Stimulated activated CD8-positive, alpha-beta memory T cell treated with anti-CD3 and anti-CD28 coated beads, Interleukin-4, amount 100 ng/mL, for 4 hours (primary cell): ENCODE results near the gene DDX10.

Experiments used
- DNase-seq, 2 donors: peaks; one replicate each; pipeline ENCODE4 v3.0.0-alpha.2; 2020; ENCODE audit warnings: low read depth in 2 of 2, low spot score in 1 of 2

DDX10 gene

DNA sequence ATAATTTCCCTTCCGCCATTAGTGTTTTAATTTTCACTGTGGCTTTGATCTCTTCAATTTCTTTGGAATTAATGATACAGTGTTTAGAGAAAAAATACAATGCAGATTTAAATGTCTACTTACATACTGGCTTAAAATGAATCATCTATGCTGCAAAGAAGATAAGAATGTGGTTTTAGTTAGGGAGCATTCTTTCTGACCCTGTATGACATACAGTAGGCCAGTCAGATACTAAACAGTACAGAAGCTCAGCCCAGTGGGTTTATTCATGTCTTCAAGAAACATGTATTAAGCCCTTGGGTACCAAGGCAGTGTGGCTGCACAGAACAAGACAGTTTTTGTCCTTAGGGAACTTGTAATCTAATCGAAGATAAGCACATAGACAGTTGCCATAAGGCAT, 268.8 kb downstream of the DDX10 start:
- no peak for DNase-seq

DNA sequence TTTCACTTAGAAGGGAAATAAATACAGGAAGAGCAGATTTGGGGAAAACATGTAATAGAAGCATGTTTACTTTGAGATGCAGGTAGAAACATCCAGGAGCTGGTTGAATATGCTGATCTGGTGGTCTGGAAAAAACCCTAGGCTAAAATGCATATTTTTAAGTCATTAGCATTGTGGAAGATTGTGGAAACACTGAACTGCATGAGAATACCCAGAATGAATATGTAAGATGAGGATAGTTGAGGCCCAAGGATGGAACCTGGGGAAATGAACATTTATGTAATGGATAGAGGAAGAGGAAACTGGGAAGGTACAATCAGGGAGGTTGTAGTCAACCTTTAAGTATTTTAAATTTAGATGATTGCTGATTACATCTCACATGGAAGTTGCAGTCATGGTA, 269.4 kb downstream of the DDX10 start:
- no peak for DNase-seq

DNA sequence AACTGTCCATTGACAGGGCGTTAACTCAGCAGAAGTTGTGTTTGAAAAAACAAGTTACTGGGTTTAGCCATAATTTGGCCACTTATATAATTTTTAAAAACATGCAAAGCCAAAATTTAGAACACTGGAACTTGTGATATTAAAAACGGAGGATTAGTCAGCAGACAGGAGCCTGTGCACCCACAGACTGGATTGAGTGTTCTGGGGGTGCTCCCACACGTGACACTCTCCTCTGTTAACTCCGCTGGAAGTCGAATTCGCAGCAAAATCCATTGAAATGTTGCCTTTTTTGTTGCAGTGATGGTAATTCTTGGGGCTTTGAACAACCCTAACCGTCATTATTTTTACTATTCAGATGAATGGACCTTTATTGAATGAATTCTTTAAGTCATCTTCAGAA, 269.8 kb downstream of the DDX10 start:
- no peak for DNase-seq

DNA sequence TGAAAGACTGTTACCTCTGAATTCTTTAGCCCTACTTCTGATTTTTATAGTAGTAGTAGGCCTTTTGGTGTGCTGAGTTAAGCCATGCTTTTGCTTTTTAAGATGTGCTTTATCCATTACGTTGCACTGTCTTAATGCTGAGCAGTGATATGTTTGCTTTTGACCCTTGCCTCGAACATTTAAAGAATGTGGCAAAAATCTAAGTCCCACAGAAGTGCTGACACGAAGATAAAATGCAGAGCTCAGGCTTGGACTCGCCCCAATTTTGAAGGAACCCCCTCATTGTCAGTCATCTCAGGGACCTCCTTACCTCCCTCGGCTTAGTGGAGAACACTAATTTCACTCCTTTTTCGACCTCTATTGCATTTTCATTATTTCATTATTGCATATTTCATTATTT, 272.9 kb downstream of the DDX10 start:
- no peak for DNase-seq

DNA sequence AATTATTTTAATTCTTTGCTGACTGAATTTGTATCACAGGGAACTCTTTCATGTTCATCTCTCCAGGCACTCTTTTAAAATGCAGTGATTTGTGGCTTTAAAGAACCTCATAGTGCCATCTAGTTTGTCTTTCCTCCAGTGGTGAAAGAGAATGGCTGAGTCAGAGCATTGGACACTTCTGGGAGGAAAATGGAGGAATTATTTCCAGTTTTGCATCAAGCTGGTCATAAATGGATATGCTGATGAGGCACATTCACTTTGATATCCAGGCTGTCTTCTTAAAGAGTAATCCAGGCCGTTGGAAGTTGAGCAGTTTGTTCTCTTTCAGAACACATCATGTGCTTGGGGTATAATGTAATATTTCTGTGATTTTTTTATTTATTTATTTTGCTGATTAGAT, 273.7 kb downstream of the DDX10 start:
- DNase-seq = no peak

DNA sequence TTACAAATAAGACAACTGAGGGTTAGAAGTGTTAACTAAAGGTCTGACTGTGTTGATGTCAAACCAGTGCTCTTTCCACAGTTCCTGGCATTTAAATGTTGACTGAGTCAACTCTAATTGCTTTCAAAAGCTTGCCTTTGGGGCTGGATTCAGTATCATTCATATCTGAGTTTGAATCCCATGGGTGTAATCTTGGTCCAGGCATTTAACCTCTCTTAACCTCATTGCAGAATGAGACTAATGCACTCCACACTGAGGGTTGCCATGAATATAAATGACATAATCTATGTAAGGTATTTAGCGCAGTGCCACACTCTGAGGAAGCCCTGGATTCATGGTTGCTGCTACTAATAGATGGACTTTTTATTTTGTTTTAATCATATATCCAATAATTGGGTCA, 274.3 kb downstream of the DDX10 start:
- no peak for DNase-seq

DNA sequence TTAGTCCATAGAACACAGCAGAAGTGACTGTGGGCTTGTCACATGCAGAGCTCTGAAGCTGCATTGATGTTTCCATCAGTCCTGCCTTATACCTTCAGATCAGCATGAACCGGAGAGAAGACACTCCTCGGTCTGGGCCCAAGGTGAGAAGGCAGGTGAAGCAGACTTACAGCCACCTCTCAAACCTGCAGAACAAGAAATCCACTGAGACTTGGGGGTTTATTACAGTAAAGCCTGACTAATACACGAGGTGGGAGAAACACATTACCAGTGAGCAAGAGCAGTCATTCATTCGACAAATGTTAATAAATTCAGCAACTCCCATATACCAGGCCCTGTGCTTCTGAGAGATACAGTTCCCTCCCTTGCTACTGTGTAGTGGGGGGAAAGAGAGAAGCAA, 279.0 kb downstream of the DDX10 start:
- DNase-seq = no peak

DNA sequence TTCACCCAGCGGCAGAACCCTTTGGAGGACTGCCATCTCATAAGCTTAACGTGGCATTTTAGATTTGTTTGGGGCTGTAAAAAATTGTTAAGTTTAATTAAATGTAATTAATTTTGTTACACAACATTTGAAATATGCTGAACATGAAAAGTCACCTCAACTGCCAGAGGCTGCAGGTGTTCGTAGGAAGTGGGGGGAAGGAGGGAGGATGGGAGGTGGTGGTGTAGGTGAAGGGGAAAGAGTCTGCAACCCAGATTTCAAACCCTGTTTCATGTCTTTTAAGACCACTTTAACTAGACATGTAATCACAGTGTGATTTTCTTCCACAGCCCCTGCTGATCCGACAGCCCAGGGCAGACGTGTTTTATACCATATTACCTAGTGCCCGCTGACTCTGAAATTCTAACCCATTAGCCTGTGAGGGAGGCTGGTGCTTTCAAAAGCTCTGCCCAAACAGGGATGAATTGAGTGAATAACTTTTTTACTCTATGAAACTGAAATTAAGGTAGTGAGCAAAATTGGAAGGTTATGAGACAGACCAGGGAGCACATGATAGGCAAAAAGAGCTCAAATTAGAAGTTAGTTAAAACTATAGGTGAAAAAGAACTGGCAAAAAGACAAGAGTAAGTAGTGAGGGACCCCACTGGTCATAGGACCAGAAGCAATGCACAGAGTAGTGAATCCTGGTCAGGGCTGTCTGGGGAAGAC, 279.8 kb downstream of the DDX10 start:
- DNase-seq = no peak

DNA sequence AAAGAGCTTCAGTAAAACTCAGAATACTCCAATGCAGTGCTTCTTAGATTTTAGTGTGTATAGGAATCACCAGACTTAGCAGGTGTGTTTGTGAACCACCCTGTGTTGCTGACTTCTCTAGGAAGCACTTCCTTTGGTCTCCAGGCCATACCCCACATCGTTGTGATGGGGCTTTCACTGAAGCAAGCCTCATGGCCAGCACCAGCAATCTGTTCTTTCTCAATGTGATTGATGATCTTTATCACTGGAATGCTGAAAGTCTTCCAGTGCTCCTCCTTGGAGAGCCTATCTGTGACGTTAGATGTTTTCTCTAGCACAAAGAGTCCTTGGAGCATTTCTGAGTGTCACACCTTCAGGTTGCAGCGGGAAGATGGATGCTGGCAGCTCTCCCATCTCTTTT, 280.5 kb downstream of the DDX10 start:
- no peak for DNase-seq

DNA sequence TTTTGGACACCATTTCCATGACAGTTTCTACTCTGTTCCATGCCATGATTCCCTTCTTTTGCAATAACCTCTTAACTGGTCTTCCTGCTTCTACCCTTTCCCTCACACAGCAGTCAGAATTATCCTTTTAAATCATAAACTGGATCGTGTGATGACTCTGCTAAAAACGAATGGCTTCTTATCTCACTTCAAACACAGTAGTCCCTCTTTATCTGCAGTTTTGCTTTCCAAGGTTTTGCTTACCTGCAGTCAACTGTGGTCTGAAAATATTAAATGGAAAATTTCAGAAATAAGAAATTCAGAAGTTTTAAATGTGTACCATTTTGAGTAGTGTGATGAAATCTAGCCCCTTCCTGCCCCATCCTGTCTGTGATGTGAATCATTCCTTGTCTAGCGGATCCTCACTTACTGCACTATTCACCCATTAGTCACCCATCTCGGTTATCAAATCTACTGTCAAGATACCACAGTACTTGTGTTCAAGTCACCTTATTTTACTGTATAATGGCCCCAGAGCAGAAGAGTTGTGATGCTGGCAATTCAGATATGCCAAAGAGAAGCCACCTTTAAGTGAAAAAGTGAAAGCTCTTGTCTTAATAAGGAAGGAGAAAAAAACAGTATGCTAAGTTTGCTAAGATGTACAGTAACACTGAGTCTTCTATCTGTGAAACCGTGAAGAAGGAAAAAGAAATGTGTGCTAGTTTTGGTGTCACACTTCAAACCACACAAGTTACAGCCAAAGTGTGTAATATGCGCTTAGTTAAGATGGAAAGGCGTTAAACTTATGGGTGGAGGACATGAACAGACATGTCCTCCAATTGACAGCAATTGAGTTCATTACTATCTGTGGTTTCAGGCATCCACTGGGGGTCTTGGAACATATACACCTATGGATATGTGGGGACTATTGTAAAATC, 283.0 kb downstream of the DDX10 start:
- no peak for DNase-seq

DNA sequence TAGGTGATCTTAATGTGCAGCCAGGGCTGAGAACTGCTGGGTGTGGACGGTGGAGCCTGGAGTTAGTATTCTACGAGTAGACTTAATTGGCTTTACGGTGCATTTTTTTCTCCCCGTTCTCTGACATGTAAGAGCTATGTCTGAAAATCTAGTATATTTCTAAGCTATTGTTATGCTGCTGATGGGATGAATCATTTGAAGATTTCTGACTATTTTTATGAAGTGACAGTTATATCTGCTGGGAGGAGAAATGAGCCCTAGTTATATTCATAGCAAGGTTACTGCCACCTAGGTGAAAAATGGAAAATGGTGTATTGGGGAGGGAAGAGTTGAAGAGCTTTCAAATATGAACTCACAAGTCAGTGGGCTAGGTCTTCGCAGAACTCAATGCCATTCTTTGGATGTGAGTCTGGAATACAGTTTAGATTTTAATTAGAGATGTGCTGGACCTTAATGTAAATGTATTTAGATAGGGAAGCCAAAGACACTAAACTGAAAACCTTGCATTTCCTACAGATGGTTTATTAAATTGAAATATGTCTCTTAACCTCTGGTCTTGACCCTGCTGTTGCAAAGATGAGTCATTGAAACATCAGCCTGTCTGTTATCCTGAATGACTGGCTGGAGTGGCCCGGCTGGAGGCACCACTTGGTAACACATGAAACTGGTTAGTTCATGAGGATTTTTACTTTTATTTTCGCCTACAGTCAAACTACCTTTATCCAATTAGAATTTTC, 293.7 kb downstream of the DDX10 start:
- no peak for DNase-seq

DNA sequence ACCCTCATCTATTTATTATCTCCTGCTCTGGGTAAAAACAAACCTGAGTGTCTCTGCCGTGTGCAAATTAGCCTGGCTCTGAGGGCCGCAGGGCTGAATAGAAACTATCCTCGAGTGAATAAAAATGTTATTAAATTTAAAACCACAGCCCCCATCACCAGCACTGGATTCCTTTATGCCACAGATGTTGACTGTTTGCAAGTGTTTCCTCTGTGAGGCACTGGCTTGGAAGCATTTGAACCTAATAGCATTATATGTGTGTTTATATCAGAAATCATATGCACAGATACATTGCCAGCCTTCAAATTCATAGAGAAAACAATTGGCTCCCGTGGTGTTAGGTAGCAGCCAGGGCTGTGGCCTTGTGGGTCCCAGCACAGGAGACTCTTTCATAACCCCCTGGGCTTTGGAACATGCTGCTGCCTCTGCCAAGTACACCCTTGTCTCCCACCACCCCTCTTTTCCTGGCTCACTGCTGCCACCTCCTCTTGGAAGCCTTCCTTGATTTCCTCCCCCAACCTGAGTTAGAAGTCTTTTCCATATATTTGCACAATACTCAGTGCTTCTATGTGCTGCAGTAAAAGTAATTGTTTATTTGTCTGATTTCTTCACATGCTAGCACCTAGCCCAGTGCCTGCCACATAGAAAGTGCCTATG, 294.4 kb downstream of the DDX10 start:
- no peak for DNase-seq

DNA sequence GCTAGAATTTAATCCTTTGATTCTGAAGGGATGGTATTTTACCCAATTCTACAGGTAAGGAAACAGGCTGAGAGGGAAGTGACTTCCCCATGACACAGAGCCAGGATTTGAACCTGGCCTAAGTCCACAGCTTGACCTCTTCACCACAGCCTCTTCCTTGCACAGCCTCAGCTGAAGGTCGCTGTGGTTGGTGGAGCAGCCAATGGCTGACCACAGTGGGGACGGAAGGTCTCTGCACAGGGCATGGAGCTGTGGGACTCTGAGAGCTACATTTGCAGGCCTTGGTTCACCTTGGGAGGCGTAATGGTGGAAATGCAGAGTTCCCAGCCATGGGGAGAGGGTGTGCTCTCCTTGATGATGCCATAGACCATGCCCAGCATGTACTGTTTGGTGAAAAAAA, 295.0 kb downstream of the DDX10 start:
- no peak for DNase-seq

DNA sequence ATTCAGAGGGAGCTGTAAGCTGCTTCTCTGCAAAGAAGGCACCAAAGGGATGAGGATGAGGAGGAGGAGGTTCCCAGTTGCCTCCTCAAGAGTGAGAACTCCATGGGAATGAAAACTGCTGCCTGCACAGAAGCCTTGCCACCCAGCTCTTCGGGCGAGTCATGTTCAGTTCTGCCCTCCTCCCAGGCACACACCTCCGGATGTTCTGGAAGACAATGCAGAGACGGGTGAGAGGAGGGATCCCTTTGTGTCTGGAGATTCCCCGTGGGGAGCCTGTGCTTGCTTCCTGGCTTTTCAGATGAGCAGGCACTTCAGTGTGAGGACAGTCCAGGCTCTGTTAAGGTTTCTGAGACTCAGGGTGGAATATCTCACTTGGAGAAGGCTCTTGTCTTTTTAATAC, 295.6 kb downstream of the DDX10 start:
- no peak for DNase-seq

DNA sequence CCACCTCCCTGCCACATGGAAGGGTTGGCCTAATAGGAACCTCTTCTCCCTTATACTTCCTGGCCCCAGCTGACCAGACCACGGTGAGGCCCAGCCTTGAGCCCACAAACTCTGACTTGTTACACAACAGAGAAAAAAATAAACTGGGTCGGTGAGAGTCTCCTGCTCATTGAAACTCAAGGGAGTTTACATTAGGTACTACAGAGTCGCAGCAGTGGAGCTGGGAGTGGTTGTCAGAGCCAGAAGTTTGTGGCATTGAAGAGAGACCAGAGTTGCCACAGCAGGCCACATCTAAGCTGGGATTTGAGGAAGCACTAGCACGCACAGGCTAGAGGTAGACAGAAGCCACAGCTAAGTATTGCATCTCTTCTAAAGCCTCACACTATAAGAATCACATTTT, 296.2 kb downstream of the DDX10 start:
- no peak for DNase-seq

DNA sequence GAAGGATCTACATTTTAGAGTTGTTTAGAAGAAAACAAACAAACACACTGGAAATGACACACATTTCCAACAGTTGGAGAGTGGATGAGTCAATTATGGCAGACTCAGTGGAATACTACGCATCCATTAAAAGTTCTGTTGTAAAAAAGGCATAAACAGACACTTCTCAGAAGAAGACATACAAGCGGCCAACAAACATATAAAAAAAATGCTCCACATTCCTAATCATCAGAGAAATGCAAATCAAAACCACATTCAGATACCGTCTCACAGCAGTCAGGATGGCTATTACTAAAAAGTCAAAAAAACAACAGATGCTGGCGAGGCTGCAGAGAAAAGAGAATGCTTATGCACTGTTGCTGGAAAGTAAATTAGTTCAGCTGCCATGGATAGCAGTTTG, 298.2 kb downstream of the DDX10 start:
- DNase-seq = no peak

DNA sequence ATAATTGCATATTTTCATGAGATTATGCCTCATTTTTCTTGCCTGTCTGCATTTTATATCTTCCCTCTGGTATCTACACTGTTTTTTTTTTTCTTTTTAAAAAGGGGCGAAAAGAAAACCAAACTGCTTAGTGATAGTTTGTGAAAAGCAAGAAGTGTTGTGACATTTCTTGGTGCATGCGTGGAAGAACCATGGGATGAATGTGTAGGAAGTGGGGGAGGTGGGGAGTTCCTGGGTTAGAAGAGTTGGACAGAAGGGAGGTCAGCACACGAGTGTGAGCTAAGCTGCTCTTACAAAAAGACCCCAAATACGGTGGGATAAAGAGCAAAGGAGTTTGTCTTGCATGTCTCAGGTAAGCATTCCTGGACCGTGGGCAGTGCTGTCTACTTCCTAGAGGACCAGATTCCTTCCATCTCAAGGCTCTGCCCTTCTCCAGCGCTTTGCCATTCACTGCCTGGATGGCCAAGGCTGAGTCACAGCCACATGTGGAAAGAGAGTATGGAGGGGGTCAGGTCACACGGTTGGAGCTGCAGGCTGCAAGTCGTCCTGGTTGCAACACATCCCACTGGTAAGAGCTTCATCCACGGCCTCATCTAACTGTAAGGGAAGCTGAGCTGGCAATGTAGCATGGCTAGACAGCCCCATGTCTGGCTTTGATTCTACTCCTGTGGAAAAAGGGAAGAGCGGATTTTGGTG, 300.6 kb downstream of the DDX10 start:
- DNase-seq = no peak

DNA sequence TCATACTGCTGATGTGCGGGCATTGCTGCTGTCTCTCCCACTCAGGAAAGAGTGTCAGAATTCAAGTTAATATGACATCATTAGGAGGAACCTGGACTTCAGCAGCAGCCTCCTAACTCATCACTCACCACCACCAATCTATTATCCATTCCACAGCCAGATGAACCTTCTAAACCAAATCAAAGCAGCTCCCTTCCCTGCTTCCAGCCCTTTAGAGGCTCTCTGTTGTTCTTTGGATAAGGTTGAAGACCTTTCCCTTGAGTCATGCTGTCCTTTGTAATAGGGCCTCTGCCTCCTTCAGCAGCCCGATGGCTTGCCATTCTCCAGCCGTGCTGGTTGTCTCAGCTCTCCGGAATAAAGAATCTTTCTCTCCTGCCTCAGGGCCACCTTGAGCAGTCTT, 301.3 kb downstream of the DDX10 start:
- DNase-seq = no peak

DNA sequence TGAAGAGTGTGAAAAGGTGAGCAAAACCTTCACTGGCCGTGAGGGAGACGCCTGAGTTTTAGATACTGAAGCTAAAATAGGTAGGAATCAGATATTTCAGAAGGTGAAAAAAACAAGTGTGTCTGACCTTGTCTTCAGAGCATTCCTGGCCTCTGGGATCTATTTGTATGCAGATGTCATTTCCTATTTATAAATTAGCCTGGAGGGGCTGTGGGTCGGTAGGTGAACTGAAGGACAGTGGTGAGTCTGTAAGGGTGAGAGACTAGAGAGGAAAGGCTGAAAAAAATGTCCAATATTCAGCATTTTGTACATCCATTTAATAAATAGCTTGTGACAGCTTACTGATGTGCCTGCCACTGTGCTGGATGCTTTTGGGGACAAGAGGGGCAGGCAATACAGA, 302.1 kb downstream of the DDX10 start:
- no peak for DNase-seq

DNA sequence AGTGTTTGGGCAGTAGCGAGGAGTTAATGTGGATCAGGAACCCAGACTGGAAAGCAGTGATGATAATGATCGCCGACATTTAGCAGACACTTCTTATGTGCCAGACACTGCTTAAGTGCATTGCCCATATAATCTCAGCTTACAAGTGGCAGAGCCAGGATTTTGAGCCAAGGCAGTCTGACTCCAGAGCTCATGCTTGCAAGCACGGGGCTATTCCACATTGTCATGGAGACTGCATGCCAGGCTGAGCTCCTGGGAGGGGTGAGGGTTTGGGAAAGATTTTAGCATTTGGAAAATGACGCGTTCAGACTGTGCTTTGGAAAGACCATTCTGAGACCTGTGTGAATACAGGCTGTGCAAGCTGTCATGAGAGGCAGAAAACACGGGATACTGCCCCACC, 302.7 kb downstream of the DDX10 start:
- no peak for DNase-seq
